ENCODE results near the gene CEMIP. TPM values are rescaled to one million over a fixed set of nuclear protein-coding genes. Genes with fewer than 3 reads are reported as not detected.

The CEMIP gene
- total and polyA plus RNA-seq, 2 of the 13 experiments (the other 11 are each of a cell fraction or from before 2014, with no cell fraction given), result 4.3 to 28.5 TPM

GRCh38 chr15:80921736-80922410 is 142.7 kb downstream of the CEMIP start:
- POLR2A ChIA-PET, result no interaction called here

More at GRCh38 chr15:80921736-80922410, 142.7 kb downstream of the CEMIP start:
- CTCF ChIA-PET (ENCODE audit: low intra/inter-chr PET ratio, low total read pairs), result no interaction called here
- H3K9ac ChIP-seq (ENCODE audit: insufficient read depth, low read depth, low read length), result no peak overlapping the region
- H2AFZ ChIP-seq (ENCODE audit: low read length), result no peak overlapping the region
- no peaks in the 10 kb centered on the region for H3K4me1 ChIP-seq (ENCODE audit: insufficient read depth, low read length)
- H4K20me1 ChIP-seq (ENCODE audit: insufficient read depth, low read length), result no peaks in the 10 kb centered on the region
- intact Hi-C loops (cut with micrococcal nuclease; ENCODE audit: unreplicated experiment), result no loop called here
- TF ChIP-seq ZBTB38 (CRISPR knock-in tag; IDR thresholded peaks at IDR 0.05) (no peak), ZMYM4 (CRISPR knock-in tag; IDR thresholded peaks at IDR 0.05) (no peak), ZNF652 (CRISPR knock-in tag; IDR thresholded peaks at IDR 0.05; ENCODE audit: borderline replicate concordance, low read depth) (no peak), ZNF143 (CRISPR knock-in tag; IDR thresholded peaks at IDR 0.05) (no peak), ZNF44 (CRISPR knock-in tag; IDR thresholded peaks at IDR 0.05) (no peak), ZFP36L2 (CRISPR knock-in tag; IDR thresholded peaks at IDR 0.05) (no peak), EZH2 (conservative IDR thresholded peaks at IDR 0.05; ENCODE audit: low read depth, low read length) (no peak), NR2C2 (CRISPR knock-in tag; IDR thresholded peaks at IDR 0.05; ENCODE audit: borderline replicate concordance) (no peak), ZNF619 (CRISPR knock-in tag; IDR thresholded peaks at IDR 0.05) (no peak), ZBTB43 (CRISPR knock-in tag; conservative IDR thresholded peaks at IDR 0.05) (no peak), ZNF549 (CRISPR knock-in tag; IDR thresholded peaks at IDR 0.05) (no peak), AKAP8 (CRISPR knock-in tag; IDR thresholded peaks at IDR 0.05) (no peak), MTERF4 (CRISPR knock-in tag; IDR thresholded peaks at IDR 0.05) (no peak), HOXA3 (CRISPR knock-in tag; IDR thresholded peaks at IDR 0.05) (no peak), ZNF512 (CRISPR knock-in tag; IDR thresholded peaks at IDR 0.05) (no peak), MZF1 (CRISPR knock-in tag; IDR thresholded peaks at IDR 0.05; ENCODE audit: borderline replicate concordance) (no peak)
- TF ChIP-seq, protein P1, sequence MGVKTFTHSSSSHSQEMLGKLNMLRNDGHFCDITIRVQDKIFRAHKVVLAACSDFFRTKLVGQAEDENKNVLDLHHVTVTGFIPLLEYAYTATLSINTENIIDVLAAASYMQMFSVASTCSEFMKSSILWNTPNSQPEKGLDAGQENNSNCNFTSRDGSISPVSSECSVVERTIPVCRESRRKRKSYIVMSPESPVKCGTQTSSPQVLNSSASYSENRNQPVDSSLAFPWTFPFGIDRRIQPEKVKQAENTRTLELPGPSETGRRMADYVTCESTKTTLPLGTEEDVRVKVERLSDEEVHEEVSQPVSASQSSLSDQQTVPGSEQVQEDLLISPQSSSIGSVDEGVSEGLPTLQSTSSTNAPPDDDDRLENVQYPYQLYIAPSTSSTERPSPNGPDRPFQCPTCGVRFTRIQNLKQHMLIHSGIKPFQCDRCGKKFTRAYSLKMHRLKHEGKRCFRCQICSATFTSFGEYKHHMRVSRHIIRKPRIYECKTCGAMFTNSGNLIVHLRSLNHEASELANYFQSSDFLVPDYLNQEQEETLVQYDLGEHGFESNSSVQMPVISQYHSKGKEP (CRISPR knock-in tag; IDR thresholded peaks at IDR 0.05), result no peak
- no peak overlapping the region for H3K4me2 ChIP-seq (ENCODE audit: low read depth, low read length)
- no TSS peak for BruUV-seq (replicated peaks)
- no peaks in the 10 kb centered on the region for H3K9me3 ChIP-seq (ENCODE audit: low read length)
- in situ Hi-C loops (cut with HindIII; ENCODE audit: extremely low pct_ligation_motif_present, low pct_unique_long_range_greater_than_20kb), result no loop called here
- DNase-seq (ENCODE audit: low spot score) (no peak), ATAC-seq (no peak), FAIRE-seq (no peak)
- H3K4me3 ChIP-seq (replicated peaks in 1 of 3; ENCODE audit: insufficient read depth in 1 of 3, low read depth in 2 of 3, low read length in 3 of 3), result no peak overlapping the region
- H3K27ac ChIP-seq (ENCODE audit: extremely low read length, insufficient read depth, low read length), result no peak overlapping the region
- H3K79me2 ChIP-seq (ENCODE audit: insufficient read depth, low read length), result no peaks in the 10 kb centered on the region
- H3K36me3 ChIP-seq (replicated peaks in 1 of 2; ENCODE audit: control insufficient read depth in 1 of 2, insufficient read depth in 2 of 2, low read length in 2 of 2), result peaks cover 27 to 73% of the 10 kb centered on the region in 2 experiments; a peak in 4 of 5 replicates
- no peaks in the 10 kb centered on the region; a peak in 1 of 5 replicates for H3K27me3 ChIP-seq (ENCODE audit: control insufficient read depth in 1 of 2, insufficient read depth in 2 of 2, low read length in 2 of 2)
- 97% methylated on average over 15 of the region's 20 CpGs for WGBS (ENCODE audit: low lambda C conversion rate)
